Measurements from ENCODE around the gene ZSCAN29.

- no peak for TF ChIP-seq CTCF (conservative IDR thresholded peaks at IDR 0.05; ENCODE audit: low read length)
- TF ChIP-seq EZH2phosphoT487 (IDR thresholded peaks at IDR 0.05; ENCODE audit: borderline replicate concordance, low read depth, low read length): no peak
Observed at GRCh38 chr15:43404130-43404529, 33.3 kb upstream of the ZSCAN29 start.

Data from OCI-LY7 (cell line).